Measurements from ENCODE around the gene SOHLH1. TPM values are rescaled to one million over a fixed set of nuclear protein-coding genes. Genes with fewer than 3 reads are reported as not detected.
A peak's percentile ranks its signal among the peaks of the same experiment; 100 is the strongest.

The SOHLH1 gene
- total RNA-seq, 1 donor = not detected

DNA sequence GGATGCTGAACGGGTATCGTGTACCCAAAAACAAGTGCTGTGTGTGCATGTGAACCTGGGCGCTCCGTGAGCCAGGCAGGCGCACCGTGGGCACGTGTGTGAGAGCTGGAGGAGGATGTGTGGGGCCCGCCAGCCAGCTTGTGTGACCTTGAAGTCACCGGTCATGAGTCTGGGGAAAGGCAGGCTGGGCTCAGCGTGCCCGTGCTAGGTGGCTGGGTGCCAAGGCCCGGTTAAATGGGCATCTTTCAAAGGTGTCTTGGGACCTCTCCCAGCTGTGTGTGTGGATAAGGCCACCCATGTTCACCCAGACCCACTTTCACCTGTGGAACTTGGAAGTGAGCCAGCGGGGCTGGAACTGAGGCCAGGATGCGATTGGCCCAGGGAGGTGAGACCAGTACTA lies 6.1 kb upstream of the SOHLH1 start:
- DNase-seq (ENCODE audit: low read depth in 2 of 3, low spot score in 2 of 3) = no peak

DNA sequence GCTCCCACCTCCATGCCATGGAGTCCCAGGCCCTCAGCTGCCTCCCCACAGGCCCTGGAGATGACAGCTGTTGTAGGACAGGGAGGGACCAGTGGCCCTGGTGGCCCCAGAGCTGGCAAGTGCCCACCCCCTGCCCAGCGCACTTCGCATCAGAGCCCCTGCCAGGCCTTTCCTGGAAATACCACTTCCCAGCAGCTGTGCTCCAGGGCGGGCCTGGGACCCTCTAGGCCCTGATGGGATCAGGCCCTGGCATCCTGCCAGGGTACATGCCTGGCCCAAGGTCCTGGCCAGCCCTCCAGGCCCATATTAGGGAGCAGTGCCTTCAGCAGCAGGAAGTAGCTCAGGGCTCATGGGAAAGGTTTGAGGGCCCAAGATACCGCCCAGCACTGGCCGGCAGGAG lies 5.2 kb upstream of the SOHLH1 start:
- no peak for DNase-seq (ENCODE audit: low read depth in 2 of 3, low spot score in 2 of 3)

DNA sequence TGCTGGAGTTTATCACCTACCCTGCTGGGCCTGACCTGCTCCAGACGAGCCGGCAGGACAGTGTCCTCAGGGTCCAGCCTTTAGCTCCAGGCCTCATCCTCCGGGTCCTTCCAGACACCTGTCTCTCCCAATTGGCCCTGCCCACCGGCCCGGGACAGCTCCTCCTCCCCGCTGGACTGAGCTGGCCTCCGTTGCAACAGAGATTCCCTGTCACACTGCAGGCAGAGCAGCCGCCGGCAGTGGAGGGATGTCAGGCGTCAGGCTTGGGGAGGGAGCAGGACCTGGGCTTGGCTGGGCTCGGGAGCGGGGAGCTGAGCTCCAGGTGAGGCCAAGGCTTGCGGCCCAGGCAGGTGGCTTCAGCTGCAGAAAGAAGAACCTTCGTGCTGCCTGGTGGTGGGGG lies 4.4 kb upstream of the SOHLH1 start:
- DNase-seq (ENCODE audit: low read depth in 2 of 3, low spot score in 2 of 3) = no peak

DNA sequence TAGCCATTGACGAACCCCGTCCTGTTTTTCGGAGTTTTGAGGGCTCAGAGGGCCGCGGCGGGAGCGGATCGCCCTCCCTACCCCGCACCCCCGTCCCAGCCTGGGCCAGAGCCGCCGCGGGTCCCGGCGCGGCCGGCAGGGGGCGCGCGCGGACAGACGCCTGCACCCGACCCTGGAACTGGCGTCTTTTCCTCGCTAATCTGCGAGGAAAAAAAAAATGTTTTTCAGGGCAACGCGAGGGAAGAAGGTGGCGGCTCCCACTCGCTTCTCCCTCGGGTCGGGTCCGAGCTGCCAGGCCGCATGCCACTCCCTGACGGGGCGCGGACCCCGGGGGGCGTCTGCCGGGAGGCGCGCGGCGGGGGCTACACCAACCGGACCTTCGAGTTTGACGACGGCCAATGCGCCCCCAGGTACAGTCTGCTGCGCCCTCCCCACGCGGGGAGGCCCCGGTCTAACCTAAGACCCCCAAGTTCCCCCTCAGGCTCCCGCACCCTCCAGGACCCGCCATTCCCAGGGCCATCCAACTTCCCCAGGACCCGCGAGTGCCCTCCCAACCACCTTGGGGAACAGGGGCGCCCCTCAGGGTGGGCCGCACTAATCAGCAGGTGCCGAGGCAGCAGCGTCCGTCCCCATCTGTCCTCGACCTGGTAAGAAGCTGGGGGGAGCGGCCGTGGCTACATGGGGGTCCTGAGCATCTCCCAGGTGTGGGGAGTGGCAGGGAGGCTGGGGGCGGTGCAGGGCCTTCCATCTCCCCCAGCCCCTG lies 2.9 kb upstream of the SOHLH1 start, which contains the start of gene KCNT1:
Gene KCNT1, plus strand, starts transcription at position 227 of the 763 bp plus-strand sequence. Its CDS starts 74 bp downstream, at position 301.
- peak; percentile 11 to 61 (median 40) for DNase-seq (ENCODE audit: low read depth in 2 of 3, low spot score in 2 of 3)

DNA sequence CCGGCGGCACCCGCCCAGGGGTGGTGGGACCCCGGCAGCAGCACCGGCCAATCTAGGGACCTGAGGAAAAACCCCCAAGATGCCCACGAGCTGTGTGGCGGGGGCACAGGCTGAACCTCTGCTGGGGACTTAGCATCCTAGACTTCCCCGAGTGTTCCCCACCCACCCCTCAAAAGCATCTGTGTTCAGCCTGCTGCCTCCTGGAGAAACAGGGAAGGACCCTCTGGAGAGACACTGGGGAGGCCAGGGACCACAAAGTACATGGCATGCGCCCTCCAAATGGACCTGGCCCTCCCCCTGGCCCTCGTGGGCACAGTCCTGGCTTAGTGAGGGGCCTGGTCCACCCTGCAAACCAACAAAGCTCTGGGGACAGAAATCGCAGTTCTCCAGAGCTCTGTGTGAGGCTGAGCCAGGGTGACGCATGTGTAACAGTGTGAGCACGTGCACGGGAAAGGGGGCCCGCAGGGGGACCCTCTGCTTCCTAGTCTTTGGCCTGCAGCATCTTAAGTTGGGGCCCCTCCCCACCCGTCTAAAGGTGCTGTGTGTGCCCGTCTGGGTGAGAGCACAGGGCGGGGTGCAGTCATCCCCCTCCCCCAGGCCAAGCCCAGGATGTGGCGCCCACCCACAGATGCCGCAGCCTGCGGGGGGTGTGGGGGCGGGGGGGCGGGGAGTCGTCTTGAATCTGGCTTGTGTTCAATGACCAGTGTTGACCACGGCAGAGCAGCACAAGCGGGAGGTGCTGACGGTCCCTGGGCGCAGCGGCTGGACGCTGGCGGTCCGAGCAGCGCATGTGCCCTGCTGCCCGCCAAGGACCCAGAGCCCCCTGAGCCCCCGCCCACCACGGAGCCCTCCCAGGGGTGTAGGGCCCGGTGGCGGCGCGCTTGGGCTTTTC lies 2.0 kb upstream of the SOHLH1 start:
- peak in 1 of 3 donors; percentile 6 for DNase-seq (ENCODE audit: low read depth in 2 of 3, low spot score in 2 of 3)

DNA sequence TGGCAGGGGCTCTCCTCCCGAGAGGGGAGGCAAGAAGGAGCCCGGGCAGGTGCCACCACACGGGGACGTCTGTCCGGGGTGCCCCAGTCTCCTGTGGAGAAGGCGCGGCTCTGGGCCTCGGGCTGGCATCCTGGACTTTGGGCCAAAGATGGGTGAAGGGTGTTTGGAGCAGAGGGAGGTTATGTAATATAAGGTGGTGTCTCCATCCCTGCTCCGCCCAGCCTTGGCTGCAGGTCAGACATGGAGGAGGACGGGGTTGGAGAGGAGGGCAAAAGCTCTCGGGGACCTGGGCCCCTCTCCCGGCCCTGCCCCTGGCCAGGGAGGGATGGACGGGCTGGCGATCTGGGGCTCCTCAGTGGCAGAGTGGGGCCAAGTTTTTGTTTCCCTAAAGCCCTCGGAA lies 1.2 kb upstream of the SOHLH1 start:
- DNase-seq (ENCODE audit: low read depth in 2 of 3, low spot score in 2 of 3) = no peak

DNA sequence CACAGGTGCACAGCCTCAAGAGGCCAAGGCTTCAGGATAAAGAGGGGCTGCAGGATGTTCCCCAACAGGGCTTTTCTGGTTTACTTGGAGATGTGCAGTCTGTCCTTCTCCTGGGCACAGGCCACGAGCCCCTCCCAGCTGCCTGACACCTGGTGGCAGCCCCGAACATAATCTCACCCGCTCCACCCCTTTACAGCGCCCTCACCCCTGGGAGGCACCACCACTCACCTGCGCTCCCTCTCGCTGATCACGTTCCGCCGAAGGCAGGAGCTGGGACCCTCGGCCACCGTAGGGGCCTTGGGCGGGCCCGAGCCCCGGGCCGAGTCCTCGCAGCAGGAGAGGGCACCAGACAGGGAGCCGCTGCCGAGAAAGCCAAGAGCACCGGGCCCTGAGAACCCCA lies 514 bp downstream of the SOHLH1 start:
- no peak for DNase-seq (ENCODE audit: low read depth in 2 of 3, low spot score in 2 of 3)

DNA sequence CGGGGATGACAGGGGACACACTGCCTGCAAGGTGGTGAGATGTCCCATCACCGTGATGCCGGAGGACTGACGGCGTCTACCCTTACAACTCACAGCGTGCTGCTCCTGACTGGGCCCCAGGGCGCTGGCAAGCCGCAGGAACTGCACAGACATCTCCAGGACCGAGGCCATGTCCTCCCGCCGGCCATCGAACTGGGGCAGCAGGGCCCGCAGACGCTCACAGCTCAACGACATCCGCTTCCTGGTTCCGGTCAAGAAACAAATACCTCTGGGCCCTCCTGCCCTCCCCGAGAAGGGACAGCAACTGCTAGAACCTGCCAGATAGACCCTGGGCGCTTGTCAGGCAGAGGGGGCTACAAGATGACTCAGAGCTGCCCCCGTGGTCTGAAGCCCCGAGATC lies 1.0 kb downstream of the SOHLH1 start:
- DNase-seq (ENCODE audit: low read depth in 2 of 3, low spot score in 2 of 3) = no peak

DNA sequence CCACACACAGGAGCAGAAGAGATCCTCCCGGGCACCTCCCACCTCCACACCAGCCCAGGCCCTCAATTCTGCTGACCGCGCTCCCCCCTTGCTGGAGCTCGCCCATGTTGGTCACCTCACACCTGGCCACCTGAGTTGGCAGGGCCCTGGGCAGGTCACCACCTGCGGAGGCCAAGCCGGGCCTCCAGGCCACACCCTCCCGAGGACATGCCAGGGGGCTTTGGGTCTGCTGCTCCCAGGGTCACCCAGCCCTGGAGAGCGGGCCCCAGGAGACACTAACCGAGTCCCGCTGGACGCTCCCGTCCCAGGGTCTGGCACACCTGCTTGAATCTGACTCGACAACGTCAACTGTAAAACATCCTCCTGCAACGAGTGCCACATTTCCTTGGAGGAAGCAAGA lies 2.1 kb downstream of the SOHLH1 start:
- no peak for DNase-seq (ENCODE audit: low read depth in 2 of 3, low spot score in 2 of 3)

DNA sequence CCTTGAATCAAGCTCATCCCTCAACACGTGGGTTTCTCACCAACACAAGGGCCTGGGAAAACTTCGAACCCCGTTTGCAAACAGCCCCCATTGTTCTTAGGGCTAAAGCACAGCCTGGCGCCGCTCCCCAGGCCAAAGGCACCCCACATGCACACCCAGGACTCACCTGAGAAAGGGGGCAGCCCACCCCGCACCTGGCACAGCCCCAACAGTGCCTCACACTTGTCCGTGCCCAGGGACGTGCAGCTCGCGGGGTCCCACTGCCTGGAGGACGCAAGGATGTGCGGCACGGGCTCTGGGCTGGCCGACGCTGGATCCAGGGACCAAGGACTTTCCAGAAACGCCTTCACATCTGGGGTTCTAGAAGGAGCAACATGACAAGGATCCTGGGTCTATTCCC lies 2.8 kb downstream of the SOHLH1 start:
- DNase-seq (ENCODE audit: low read depth in 2 of 3, low spot score in 2 of 3) = no peak

DNA sequence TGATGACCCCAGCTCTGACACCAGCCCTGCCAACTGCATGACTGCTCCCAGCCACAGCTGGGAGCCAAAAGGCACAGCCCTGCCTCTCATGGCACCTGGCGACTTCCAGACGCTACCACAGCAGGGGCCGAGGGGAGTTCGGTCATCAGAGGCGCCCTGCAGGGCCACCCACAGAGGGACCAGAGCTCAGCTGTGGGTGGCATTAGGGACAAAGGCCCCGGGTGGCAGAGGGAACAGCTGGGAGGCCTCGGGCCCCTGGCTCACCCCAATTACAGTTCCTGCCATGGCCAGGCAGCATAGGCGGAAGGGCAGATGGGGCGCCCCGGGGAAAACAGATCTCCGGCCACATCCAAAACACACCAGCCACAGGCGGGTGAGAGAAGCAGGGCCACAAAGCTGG lies 3.6 kb downstream of the SOHLH1 start:
- DNase-seq (ENCODE audit: low read depth in 2 of 3, low spot score in 2 of 3) = no peak

DNA sequence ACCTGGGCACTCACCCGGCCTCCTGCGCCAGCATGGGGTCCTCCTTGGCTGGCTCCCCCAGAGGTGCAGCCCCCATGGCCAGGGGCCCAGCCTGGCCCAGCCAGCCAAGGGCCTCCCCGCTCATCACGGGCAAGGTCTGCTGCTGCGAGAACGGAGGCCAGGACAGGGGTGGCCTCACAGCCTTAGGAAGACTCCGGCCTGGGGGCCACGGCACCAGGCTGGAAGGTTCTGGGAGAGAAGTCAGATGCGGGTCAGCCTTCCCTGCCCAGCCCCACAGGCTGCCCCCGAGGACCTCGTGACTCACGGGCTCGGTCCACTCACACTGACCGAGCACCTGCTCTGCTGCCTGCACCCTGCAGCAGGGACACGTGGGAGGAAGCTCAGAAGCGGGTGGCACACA lies 4.2 kb downstream of the SOHLH1 start:
- no peak for DNase-seq (ENCODE audit: low read depth in 2 of 3, low spot score in 2 of 3)

DNA sequence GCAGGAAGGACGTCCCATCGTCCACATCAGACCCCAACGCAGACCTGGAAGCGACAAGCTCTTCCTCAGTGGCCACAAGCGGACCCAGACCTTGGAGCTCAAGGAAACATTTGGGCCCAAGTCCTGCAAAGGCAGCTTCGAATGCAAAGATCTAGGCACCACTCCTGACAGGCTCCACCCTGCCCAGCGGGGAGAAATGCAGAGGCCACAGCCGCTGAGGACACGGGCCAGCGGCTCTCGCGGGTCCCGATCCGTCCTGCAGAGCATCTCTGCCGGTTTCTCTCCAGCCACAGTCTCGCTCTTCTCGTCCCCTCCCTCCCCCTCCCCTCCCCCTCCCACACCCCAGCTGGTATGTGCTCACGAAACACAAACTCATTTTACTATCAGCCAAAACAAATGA lies 4.9 kb downstream of the SOHLH1 start:
- no peak for DNase-seq (ENCODE audit: low read depth in 2 of 3, low spot score in 2 of 3)

DNA sequence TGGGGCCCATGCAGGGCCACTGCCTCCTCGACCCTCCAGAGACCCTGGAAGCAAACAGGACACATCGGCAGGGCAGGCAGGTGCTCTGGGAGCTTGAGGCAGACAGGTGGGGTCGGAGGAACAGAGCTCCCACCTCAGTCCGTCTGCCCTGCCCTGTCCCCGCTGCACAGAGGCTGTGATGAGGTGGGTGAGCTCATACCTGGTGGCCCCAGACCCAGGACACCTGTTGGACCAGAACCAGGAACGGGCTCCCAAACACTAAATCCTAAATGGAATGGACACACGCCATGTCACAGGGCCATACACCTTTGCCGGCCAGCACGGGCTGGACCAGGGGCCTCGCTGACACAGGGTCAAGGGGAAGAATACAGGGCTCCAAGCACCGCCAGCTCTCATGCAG lies 5.5 kb downstream of the SOHLH1 start:
- no peak for DNase-seq (ENCODE audit: low read depth in 2 of 3, low spot score in 2 of 3)

DNA sequence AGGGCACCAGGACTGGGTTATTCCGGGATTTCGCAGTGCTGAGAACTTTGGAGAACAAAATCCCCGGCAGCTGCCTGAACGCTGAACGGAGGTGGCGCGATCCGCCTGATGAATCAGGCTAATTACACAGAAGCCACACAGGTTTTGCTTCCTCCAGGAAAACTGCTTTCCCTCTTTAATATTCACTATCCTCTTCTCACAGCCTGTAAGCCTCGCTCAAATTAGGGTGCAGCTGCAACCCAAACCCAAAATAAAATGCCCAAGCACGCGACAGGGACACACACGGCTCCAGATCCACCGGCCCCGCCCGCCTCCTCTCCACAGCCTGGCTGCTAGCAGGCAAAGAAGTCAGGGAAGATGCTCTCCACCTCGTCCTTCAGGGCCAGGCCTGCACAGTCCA lies 6.0 kb downstream of the SOHLH1 start:
- no peak for DNase-seq (ENCODE audit: low read depth in 2 of 3, low spot score in 2 of 3)

DNA sequence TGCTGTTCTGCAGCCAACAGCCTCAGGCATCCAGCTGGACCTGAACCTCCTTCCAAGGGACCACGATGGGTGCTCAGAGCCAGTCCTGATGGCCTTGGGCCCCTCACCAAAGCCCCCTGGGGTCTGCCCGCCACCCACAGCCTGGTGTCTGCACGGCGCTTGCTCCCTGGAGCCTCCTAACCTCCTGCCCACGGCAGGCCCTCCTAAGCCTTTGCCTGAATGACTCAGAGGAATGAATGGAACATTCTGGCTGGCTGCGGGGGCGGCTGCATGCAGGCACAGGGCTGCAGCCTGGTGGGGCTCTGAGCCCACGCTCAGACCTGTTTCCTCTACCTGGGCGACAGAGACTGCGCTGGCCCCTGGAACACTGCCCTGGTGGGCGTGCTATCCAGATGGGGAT lies 6.9 kb downstream of the SOHLH1 start:
- no peak for DNase-seq (ENCODE audit: low read depth in 2 of 3, low spot score in 2 of 3)

DNA sequence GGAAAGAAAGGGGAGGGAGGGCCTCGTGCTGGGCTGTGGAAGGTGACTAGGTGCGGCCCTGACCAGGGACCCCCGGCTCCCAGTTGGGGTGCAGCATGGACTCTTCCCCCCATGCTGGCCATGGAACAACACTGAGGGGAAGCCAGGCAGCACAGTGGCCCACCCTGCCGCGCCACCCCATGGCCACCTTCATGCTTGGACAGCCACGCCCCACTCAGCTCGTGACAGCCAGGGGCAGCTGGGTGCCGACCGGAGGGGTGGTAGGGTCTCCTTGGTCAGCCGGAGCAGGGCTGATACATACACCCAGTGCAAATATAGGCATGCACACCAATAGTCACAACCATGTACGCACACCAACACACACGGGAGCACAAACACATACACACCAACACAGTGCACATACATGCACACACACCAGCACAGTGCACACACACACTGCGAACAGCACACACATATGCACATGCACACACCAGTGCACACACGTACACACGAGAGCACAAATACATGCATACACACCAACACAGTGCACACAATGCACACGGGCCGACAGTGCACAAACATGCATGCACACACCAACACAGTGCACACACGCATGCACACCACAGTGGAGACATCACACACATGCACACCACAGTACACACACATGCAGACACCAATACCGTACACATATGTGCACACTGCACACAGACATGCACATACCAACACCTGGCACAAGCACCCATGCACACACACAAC lies 8.3 kb downstream of the SOHLH1 start:
- DNase-seq (ENCODE audit: low read depth in 2 of 3, low spot score in 2 of 3) = no peak

DNA sequence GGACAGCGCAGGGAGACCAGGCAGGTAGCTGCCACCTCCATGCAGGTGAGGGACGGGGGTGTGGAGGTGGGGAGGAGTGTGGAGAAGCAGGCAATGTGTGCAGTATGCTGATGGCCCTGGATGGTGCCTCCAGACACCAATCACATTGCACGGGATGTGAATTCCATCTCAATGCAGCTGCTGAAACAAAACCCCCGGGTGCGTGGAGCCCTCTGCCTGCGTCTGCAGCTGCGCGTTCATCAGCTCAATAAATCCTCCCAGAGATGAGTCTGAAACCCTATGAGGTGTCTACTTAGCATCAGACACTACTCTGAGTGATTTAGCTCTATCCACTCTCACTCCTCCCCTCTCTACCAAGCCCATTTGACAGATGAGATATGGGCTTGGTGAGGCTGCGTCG lies 10.3 kb downstream of the SOHLH1 start:
- no peak for DNase-seq (ENCODE audit: low read depth in 2 of 3, low spot score in 2 of 3)

DNA sequence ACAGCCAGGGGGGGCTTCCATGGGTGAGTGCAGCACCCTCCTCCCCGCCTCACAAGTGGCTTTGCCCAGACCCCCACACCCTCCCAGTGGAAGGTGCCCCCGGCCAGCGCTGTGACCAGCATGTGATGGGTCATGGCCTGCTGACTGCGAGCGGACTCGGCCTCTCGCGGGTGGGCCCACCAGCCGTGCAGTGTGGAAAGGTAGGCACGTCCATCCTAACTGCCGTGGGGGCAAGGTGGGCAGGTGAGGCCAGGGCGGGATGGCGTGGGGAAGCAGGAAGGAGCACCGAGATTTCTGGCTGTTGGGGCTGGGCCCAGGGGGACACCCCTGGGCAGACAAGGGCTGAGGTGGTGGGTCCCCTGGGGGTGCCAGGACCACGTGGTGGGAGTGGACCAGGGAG lies 12.1 kb downstream of the SOHLH1 start:
- no peak for DNase-seq (ENCODE audit: low read depth in 2 of 3, low spot score in 2 of 3)

DNA sequence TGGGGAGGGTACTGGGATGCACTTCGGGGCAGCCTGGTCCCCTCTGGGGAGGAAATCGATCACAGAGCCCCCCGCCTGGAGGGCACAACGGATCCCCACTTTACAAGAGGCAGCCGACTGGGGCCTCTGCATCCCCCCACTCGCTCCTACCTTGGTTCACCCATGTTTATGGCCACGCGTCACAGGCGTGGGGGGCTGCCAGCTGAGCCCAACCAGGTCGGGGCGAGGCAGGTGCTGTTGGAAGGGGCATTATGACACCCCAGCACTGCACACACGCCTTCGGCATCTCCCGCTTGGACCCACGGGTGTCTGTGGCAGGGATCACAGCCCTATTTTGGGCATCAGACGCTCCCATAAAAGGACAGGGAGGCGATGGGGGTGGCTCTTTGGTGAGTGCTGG lies 14.6 kb downstream of the SOHLH1 start:
- no peak for DNase-seq (ENCODE audit: low read depth in 2 of 3, low spot score in 2 of 3)

DNA sequence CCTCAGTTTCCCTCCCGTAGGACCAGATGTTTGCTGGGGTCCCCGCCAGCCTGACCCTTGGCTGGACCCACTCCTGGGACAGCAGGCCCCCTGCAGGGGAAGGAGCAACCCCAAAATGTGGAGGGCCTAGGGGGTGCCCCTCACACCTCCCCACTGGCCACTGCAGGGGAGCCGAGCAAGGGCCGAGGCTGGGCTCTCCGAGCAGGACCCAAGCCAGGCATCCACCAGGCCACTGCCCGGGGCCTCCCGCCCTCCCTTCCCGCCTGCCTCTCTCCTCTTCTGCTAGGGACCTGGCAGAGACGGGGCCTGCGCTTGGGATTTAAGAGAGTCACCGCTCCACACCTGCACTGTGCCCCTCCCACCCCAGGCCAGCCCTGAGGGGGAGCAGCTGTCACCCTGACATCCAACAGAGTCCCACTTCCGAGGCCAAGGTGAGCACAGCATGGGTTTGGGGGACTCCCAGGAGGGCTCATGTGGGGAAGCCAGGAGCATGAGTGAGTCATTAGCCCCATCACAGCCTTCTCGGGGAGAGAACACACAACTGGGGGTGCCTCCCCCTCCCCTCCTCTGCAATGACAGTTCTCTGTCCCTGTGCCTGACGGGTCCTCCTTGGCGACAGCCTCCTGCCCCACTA lies 15.8 kb downstream of the SOHLH1 start:
- DNase-seq (ENCODE audit: low read depth in 2 of 3, low spot score in 2 of 3) = no peak

Data from hematopoietic multipotent progenitor cell (in vitro differentiated cells).